GM19452 (cell line): ENCODE data around the gene CSTF1.
A peak's percentile ranks its signal among the peaks of the same experiment; 100 is the strongest.
"Not testable (repeated sequence)": the region's sequence is repeated elsewhere in the genome, so short reads cannot be mapped to it uniquely, and the experiment has no call there.

ENCODE experiments used
- ATAC-seq: cut with Tn5 transposase; IDR thresholded peaks from one replicate; pipeline ENCODE4 v1.9.1; 2021; ENCODE audit not compliant: unreplicated experiment

CSTF1 gene

GRCh38 chr20:56403465-56403864, 11.0 kb downstream of the CSTF1 start:
- no peak for ATAC-seq

DNA sequence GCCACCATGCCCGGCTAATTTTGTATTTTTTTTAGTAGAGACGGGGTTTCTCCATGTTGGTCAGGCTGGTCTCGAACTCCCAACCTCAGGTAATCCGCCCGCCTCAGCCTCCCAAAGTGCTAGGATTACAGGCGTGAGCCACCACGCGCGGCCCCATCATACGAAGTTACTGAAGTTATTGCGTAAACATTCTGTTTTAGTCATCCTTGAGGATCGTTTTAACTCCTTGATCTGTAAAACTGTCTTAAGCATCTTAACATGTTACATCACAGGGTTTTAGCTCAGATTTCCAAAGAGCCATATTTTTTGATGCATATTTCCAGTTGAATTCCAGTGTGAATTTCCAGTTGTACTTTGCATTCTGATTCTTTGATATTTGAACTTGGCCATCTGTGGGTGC, 12.9 kb downstream of the CSTF1 start:
- ATAC-seq: not testable (repeated sequence)

DNA sequence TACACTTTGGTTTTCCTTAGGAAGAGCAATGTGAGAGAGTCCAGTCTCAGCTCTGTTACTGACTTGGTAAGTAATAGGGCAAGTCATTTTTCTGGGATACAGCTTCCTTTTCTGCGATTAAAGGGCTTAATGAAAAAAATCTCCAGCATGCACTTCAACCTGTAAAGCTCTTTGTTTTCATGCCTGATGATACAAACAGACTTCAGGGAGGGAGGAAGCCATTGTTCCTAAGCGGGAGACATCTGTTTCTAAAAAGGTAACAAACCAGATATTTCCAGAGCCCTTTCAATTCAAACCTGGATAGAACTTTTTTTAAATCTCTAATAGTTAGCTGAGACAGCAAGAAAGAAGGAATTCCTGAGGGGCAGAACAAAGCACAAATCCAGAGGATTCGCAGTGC, 14.5 kb downstream of the CSTF1 start:
- no peak for ATAC-seq

DNA sequence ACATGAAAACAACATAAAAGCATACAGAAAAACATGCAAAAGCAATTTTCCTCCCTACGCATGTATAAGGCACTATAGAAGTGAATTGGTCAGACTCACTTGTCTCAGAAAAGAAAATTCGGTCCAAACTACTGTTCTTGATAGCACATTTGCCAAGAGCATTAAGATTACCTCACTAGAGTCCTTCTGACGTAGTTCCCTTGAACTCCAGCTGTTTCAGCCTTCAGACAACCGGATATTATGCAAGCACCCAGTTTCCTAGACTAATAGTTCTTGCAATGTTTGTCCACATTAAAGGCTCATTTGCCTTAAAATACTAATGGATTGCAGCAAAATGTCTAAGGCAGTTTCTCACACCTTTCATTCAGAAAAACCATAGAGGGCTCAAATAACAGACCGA, 17.1 kb downstream of the CSTF1 start:
- no peak for ATAC-seq

DNA sequence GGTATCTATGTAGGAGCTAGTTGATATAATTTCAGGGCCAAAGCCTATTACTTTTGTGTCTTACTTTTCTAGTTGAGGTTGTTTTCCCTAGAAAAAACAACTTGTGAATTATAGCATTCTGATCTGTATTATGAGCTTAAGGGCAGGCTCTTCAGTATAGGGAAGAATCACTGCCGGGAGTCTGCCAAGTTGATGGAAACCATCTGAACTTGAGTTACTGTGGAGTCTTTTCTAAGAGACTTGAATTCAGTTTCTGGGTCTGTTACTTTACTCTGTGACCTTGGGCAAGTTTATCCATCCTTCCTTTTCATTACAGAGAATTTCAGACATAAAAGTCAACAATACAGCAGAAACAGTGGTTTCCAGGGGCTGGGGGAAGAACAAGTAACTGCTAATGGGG, 17.5 kb downstream of the CSTF1 start:
- ATAC-seq: no peak

DNA sequence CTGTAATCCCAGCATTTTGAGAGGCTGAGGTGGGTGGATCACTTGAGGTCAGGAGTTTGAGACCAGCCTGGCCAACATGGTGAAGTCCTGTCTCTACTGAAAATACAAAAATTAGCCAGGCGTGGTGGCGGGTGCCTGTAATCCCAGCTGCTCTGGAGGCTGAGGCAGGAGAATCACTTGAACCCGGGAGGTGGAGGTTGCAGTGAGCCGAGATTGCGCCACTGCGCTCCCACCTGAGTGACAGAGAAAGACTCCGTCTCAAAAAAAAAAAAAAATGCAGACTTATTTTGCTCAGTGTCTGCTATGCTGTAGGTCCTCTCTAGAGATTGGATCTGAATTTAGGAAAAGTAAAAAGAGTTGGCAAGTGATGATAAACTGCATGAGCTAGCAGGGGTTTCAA, 18.8 kb downstream of the CSTF1 start:
- not testable (repeated sequence) for ATAC-seq

GRCh38 chr20:56411759-56412472, 19.5 kb downstream of the CSTF1 start, which contains the start of gene CASS4:
Gene CASS4 (plus strand): TSS chr20:56412260. CDS start chr20:56412459, 199 bp downstream.
- peak; percentile 68 for ATAC-seq

DNA sequence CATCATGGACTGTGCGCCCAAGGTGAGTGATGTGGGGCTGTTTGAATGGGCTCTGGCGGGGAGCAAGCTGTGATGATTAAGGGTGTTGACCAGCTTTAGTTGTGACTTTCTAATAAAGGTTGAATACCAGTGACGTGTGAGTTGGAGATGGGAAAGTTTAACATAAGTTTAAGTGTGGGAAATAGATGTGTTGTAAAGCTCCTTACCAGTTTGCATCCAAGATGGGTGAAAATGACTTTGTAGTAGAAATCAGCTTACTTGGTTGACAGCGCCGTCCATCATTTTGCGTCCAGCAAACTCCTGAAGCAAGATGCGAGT, 20.0 kb downstream of the CSTF1 start:
- no peak for ATAC-seq

DNA sequence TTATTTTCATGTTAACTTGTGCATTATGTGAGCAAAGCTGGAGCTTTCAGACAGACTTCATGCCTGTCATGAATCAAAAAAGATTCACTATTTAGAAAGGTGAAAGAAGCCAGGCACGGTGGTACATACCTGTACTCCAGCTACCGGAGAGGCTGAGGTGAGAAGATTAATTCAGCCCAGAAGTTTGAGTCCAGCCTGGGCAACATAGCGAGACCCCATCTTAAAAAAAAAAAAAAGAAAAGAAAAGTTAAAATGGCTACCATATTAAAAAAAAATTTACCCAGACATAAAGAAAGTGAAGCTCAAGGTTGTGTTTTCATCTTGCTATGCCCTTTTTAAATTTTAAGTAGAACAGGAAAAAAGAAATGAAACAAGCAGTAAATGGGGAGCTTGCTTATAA, 20.5 kb downstream of the CSTF1 start:
- no peak for ATAC-seq

GRCh38 chr20:56414842-56415765, 22.7 kb downstream of the CSTF1 start:
- no peak for ATAC-seq

DNA sequence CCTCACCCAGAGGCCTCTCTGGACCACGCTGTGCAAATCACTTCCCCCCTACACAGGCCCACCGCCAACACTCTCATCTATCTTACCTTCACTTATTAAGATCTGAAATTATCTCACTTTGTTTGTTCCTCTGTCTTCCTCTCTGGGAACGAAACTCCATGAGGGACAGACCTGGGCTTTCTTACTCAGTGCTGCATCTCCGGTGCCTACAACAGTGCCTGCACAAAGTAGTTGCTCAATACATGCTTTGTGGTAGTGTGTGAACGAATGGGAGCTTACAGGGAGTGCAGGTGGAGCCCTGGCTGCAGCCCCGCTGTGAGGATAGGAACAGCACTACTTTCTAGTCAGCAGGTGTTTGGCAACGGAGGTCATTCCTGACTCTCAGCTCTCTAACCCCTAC, 25.0 kb downstream of the CSTF1 start:
- no peak for ATAC-seq

DNA sequence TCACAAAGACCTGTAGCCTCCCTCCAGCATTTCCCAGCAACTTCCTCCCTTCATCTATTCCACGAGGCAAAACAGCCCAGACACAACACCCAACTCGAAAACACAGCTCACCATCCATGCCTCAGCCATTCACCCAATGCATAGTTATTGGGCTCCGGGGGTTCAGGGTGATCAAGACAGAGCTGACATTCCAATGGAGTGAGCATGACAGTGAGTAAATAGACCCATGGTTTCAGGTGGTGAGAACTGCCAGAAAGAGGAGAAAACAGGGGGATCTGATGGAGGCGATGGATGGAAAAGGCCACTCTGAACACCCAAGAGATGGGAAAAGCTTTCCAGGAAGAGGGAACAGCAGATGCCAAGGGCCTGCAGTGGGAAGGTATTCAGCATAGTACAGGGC, 25.5 kb downstream of the CSTF1 start:
- no peak for ATAC-seq

- ATAC-seq: no peak
These were observed 26.0 kb downstream of the CSTF1 start for GRCh38 chr20:56418385-56418861.

DNA sequence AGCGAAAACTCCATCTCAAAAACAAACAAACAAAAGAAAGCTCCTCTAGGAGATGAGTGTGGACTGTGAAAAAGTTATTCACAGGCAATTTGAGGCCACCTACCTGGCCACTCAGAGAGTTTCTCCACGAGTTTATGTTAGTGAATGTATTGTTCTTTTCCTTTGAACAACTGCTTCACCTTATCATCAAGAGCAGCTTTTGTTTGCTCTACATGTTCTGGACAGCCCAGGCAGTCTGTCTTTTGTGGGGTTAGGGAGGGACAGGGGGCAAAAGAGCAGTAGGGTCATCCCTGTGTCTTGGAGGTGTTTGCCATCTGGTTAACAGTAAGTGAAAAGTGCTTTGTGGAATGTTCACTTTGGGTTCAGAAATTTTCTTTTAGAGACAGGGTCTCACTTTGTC, 27.6 kb downstream of the CSTF1 start:
- no peak for ATAC-seq

GRCh38 chr20:56420940-56421688, 28.7 kb downstream of the CSTF1 start:
- no peak for ATAC-seq

DNA sequence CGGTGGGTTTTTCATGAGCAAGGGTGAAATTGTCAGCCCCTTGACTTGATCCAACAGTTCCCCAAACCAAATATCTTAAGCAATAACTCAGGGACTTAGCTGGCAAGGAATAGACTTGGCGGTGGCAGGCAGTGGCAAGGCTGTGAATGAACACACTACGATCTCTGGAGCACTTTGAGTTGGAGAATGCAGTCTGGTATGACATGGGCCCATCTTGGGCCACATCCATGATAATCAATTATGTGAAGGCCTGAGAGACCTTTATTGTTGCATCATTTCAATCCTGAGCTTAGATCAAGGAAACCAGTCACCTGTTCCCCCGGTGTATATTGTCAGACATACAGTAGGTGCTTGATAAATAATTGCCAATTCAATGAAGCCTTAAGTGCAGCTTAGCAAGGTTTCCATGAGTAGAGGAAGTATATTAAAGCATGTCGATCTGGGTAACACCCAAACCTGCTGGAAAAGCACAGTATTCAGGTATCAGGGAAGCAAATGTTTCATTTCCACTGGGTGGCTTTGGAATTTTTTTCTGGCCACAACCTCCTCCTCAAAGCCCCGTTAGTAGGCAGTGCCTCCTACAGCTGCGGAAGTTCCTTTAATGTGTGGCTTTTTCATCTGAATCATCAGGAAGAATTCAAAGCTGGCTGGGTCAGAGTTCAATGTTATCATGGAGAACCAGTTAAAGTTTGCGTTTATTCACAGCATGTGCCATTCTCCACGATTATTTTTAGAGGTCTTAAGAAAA, 29.8 kb downstream of the CSTF1 start:
- ATAC-seq: no peak

DNA sequence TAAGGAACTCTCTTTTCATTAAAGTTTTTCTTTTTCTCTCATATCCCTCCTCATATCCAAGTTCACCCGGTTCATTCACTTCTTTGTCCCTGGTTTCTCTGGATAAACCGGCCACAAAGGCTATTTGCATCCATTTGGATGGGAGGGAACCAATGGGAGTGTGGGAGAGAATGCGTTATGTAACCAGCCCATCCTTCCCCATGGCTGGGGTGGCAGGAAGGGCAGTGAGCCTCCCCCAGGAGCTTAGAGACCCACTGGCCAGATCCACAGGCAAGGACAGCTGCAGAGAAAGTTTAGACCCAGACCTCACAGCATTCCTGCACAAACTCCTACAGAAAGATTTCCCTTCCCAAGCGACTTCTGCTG, 30.4 kb downstream of the CSTF1 start:
- ATAC-seq: no peak

DNA sequence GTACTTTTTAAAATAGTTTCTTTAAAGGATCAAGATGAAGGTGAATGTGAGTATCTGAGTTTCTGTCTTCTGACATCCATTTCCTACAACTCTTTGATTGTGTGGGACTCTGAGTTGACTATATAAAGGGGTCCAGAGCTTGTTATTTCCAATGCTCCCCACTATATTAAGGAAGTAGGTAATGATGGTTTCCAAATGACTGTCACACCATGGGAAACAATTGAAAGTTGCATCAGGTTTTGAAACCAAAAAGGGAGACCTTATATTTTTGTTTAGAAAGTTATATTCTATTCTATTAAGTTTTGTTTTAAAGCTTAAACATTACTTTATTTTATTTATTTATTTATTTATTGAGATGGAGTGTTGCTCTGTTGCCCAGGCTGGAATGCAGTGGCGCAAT, 30.8 kb downstream of the CSTF1 start:
- ATAC-seq: no peak

GRCh38 chr20:56423886-56424285, 31.4 kb downstream of the CSTF1 start:
- ATAC-seq: no peak

DNA sequence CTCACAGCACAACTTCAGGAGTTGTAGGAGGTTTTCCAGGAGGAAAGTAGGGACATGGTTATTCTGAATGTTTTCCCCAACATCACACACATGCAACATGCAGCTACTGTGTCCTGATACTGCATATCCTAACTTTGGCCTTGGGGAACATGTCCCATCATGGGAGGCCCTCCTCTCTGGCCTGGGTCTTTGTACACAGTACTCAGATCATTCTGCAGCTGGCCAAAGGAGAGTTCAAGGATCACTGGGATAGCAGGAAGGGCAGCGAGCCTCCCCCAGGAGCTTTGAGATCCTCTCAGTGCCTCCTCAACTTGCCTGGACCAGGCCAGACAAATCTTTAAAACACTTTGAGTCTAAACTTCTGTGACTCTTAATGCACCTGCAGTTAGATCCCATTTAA, 32.5 kb downstream of the CSTF1 start:
- no peak for ATAC-seq

- ATAC-seq: no peak
These were observed 33.6 kb downstream of the CSTF1 start for GRCh38 chr20:56426026-56426425.
